Activated CD4-positive, alpha-beta T cell treated with anti-CD3 and anti-CD28 coated beads, Interleukin-2, amount 50 U/mL, for 48 hours (primary cell): ENCODE results near the gene TUSC2.
A peak's percentile ranks its signal among the peaks of the same experiment; 100 is the strongest.

Experiments
- DNase-seq, 2 experiments: peaks; one replicate each; pipeline ENCODE4 v3.0.0-alpha.2; 2020

The TUSC2 gene

DNA sequence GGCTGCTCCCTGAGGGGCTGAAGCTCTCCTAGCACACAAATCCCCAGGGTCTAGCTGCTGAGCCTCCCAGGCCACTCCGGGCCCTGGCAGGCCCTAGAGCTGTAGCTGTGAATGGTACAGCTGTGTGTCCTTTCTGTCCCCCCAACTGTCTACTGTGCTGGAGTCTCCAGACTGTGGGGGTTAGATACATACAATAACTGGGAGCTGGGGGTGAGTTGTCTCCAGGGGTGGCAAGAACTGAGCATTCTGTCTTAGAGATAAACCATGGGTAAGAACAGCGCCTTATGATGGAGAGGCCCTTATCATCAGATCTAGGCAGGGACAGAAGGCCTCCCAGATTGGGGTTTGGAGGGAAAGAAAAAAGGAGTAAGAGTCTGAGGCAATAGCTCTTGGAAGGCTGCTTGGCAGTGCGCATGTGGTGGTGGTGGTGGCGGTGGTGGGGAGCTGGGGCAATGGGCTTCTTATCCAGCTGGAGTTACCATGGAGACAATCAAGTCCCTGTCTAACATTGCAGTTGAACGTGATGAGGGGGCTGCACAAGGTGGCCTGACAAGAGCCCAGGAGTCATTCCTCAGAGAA, 26.3 kb upstream of the TUSC2 start:
- DNase-seq = no peak

DNA sequence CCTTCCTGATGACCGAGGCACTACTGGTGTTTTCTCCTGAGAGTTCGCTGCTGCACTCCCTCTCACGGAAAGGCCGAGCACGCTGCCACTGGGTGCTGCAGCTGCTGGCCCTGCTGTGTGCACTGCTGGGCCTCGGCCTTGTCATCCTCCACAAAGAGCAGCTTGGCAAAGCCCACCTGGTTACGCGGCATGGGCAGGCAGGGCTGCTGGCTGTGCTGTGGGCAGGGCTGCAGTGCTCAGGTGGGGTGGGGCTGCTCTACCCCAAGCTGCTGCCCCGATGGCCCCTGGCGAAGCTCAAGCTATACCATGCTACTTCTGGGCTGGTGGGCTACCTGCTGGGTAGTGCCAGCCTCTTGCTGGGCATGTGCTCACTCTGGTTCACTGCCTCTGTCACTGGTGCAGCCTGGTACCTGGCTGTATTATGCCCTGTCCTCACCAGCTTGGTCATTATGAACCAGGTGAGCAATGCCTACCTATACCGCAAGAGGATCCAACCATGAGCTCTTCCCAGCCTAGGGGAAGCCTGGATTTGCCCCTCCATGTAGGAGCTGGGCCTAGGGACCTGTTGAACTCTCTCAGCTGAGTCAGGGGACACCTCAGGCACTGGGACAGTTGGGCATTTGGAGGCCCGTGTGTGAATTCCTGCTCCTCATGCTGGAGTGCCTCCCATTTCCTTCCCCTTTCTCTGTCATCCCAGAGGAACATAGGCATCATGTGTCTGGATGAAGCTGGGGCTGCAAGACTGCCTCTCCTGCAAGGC, 25.4 kb upstream of the TUSC2 start:
- DNase-seq = no peak

DNA sequence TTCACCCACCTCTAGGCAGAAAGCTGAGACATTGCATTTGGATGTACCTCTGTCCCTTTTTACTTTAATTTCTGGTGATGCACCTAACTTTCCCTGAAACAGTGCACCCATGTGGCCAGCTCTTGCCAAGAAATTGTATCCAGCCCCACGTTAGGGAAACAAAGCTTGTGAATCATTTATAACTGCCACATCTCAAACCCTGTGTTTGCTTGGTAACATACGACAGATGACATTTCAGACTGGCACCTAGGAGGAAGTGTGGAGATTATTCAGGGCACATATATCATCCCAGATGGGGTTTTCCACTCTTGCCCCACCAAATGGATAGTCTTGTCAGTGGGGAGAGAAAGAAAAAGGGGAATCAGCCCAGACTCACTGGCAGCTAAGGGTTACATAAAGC, 24.8 kb upstream of the TUSC2 start:
- DNase-seq = no peak

DNA sequence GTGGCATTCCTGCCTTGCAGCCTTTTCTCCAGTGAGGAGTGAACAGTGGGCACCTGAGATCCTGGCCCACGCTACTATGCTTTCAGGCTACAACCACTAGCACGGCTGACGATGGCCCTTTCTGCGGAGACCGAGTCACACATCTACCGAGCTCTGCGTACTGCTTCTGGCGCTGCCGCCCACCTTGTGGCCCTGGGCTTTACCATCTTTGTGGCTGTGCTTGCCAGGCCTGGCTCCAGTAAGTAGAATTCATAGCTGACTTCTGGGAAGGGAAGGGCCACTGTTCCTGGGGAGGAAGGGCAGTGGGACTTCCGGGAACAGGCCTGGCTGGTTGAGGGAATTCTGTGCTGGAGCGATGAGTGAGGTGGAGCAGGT, 23.3 kb upstream of the TUSC2 start:
- no peak for DNase-seq

DNA sequence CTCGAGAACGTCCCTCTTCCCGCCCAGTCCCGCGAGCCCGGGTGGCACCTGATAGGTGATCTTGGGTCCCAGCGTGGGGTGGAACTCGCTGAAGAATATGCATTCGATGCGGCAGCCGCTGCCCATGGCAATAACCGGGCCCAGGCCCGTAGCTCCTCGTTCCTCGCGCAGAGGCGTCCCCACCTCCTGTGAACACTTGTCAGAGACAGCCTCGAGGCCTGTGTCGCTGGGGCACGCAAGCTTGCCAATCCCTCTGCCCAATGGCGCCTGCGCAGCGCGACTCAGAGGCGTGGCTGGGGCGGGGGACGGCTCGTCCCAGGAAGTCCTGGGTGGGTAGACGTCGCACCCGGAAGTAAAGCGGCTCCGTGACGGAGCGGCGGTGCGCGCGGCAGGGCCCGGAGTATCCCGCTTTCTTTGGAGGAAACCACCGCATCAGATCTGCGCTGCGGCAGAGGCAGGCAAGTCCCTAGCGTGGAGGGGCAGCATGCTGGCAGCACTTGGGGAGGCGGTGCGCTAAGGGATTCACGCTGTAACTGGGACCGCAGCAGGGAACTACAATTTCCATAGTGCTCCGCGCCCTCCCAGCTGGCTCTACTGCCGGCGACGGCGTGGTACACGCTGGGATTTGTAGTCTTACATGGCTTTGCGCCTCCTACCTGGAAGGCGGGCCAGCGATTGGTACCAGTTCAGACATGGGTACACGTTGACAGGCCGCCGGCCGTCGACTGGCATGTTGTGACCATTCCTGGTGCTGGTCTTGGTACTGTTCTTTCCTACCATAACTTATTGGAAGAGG, 22.7 kb upstream of the TUSC2 start, which contains the start of the genes CYB561D2 and NPRL2:
Gene CYB561D2, plus strand, starts transcription at position 336 of the 796 bp plus-strand sequence. CDS start 572 bp downstream, outside the sequence.
Gene NPRL2, minus strand, starts transcription at position 249 of the 796 bp plus-strand sequence. Its CDS starts 123 bp downstream, at position 126.
- peak; percentile 100 for DNase-seq

DNA sequence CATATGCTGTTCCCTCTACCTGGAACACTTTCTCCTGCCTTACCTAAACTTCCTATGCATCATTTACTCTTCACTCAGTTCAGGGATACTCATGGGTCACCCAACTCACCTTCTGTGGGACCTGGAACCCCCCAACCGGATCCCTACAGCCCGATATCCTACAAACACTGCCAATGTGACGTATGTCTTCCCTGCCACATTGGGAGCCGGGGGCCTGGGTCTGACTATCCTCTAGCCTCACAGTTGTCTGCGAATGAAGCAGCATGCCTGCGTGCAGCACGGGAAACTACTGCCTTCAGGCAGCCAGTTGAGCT, 22.1 kb upstream of the TUSC2 start:
- DNase-seq = no peak

DNA sequence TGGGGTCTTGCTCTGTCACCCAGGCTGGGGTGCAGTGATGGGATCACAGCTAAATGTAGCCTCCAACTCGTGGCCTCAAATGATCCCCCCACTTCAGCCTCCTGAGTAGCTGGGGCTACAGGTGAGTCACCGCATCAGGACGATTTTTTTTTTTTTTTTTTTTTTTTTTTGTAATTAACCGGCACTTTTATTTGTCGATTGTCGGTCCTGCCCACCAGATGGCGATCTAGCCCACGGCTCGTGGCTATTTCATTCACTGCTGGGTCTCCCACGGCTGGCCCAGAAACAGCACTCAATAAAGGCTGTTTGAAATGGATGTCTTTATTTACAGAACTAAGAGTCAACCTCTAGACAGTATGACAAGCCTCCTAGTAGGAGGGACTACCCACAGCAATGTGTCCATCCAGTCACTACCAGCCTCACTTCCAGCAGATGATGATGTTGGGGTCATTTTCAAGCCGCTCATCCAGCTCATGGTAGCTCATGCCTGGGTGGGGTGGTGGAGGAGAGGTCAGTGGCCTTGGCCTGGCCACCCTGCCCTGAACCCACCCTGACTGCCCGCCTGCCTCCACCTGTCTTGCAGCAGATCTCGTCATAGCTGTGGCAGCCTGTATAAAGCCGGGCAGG, 19.3 kb upstream of the TUSC2 start:
- DNase-seq = peak; percentile 71 to 79

DNA sequence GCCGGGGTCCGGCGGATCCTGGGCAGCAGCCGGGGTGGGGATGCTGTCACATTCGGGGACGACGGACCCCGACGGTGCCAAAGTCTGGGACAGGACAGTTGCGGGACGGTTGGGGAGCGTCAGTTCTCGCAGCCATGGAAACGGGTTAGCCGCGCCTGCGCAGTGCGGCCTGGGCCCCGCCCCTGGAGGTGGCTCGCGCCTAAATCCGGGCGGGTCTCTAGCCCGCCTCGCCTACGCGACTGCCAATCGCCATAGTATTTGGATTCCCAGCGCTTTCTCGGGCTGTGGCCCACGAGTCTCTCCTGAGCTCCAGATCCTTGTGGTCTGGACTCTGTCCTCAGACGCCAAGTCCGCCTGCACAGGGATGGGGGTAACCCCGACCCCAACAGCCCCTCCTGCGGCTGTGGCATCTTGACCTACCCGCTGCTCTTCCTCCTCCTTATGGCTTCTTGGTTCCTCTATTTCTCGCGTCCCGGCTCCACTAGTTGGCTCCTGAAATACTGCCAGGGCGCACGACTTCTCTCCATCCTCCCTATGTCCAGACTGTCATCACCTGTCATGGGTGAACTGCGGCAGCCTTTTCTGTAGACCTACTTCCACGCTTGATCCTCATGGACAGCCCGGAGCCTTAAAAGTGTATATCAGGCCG, 17.7 kb upstream of the TUSC2 start, which contains the start of gene ZMYND10:
Gene ZMYND10, minus strand, starts transcription at position 147 of the 649 bp plus-strand sequence. CDS start 153 bp downstream, outside the sequence.
- DNase-seq = peak; percentile 79 to 85

DNA sequence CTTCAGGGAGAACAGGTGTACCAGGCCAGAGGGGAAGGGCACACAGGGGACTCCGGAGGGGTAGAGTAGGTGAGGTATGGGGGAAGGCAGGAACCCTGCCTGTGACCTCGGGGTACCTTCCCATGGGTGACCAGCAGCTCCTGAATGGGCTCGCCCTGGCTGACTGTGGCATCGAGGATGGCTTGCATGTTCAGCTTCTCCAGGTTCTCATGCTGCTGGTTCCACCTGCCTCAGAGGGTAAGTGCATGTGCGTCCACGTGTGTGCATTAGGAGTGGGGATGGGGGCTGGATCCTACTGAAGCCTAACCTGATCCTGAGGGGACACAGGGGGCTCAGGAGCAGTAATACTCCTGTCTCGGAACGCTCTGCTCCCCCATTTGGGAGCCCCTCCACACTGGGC, 17.0 kb upstream of the TUSC2 start:
- no peak for DNase-seq

DNA sequence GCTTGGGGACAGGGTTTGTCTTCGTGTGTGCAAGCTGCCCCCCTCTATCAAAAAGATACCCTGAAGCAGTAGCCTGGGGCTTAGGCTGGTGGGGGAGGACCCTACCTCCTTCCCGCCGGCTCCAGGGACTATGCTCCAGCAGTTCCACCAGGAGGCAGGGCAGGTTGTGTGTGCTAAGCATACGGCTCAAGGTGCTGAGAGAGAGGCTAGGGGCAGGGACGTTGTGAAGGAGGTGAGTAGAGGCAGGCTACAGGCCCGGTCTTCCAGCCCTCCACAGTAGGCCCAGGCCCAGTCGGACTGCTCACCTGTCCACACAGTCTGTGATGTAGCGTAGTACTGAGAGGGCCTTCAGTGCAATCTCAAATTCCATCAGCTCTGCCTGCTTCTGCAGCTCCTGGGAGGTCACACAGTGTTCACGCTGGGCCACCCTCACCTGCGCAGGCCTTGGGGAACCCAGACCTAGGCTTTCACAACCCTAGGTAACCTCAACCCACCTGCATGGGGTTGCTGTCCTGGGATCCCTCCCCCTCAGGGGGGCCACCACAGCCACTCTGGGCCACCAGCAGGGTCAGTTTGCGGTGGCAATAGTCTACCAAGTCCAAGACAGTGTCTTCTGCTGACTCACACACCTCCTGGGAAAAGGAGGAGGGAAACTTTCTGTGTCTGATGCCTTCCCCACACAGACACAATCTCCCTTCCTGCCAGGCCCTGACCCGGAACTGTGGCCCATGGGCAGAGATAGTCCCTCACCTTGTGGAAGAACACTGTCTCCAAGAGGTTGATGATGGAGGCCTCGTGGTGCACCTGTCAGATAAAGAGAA, 15.0 kb upstream of the TUSC2 start:
- no peak for DNase-seq

DNA sequence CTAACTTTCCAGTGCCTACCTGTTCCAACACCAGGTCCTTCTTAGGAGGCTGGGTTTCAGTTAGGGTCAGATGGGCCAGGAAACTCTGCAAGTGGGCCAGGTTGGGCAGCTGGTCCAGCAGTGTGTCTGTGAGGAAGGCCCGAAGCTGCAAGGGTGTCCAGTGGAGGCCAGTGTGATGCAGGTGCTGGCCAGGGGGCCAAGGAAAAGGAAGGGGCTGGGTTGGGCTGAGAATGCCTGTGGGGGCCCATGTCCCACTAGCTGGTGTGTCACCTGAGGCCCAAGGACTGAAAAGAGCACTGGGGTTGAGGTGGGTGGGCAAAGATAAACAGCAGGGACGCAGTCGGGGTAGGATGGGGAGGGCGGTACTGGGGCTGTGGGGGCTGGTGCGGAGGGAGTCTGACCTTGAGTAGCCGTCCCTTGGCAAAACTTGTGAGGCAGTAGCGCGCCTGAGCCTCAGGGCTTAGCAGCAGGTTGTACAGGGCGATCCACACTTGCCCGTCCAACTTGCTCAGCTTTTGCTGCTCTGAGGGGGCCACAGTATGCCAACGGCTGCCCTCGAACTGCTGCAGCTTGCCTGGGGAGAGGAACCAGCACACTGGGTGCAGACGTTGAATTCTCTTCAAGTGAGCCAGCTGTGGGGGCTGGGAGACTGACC, 14.1 kb upstream of the TUSC2 start:
- DNase-seq = no peak

DNA sequence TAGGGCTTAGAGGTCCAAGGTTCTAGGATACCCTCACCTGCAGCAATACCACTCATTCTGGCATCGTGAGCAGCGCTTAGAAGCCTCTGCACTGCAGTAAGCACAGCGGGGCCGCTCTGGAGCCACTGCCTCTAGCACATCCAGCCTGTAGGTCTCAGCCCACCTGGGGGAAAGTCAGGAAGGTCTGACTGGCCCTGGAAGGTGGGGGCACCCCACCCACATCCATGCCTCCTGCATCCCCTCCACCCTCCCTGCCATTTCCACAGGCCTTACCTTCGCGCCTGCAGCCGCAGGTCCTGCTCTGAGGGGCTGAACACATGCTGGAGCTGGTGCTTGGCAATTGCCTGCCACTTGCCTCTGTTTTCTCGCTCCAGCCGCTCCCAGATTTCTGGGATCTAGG, 13.5 kb upstream of the TUSC2 start:
- no peak for DNase-seq

DNA sequence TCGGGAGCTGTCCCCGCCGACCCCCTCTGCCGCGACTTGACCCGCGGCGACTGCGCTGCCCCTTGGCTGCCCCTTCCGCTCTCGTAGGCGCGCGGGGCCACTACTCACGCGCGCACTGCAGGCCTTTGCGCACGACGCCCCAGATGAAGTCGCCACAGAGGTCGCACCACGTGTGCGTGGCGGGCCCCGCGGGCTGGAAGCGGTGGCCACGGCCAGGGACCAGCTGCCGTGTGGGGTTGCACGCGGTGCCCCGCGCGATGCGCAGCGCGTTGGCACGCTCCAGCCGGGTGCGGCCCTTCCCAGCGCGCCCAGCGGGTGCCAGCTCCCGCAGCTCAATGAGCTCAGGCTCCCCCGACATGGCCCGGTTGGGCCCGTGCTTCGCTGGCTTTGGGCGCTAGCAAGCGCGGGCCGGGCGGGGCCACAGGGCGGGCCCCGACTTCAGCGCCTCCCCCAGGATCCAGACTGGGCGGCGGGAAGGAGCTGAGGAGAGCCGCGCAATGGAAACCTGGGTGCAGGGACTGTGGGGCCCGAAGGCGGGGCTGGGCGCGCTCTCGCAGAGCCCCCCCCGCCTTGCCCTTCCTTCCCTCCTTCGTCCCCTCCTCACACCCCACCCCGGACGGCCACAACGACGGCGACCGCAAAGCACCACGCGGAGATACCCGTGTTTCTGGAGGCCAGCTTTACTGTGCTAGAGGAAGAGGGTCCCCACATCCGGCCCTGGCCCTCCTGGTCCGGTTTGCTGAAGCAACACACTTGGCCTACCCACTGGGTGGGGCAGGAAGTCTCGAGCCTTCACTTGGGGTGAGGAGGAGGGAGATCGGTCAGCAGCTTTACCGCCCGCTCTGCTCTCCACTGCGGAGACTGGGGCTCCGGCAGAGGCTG, 12.7 kb upstream of the TUSC2 start, which contains the start of gene RASSF1:
Gene RASSF1, minus strand, starts transcription at position 389 of the 882 bp plus-strand sequence. Its CDS starts 31 bp downstream, at position 358.
- peak; percentile 78 to 86 for DNase-seq

DNA sequence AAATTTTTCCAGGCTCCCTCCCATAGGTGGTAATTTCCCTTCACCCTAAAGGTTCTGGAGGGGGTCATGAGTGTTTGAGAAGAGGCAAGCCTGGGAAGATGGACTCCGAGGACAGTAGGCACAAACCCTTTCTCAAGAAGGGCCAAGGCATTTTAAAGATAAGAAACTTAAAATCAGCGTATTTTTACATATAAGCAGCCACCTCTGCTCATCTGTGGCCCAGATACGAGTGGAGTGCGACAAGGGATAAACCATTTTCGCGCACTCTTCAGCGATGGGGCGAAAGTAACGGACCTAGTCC, 12.1 kb upstream of the TUSC2 start:
- DNase-seq = no peak

DNA sequence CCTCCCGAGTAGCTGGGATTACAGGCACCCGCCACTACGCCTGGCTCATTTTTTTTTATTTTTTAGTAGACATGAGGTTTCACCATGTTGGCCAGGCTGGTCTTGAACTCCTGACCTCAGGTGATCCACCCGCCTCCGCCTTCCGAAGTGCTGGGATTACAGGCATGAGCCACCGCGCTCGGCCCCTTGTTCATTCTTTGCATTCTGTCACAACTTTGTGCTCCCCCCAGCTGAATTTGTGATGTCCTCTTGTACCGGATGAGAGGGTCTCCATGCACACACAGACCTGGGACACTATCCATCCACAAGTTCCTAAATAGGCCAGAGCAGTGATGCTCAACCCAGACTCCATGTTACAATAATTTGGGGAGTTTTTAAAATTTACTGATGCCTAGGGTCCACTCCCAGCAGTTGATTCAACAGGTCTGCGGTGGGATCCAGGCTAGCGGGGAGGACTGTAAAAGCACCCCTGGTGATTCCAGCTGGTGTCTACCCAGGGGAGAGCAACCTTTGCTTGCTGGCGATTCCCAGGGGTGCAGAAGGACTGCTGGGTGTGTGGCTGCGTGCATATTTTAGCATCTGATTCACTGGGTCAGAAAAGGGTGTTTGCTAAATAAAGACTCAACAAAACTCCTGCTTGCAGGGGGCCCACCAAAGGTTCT, 11.6 kb upstream of the TUSC2 start:
- no peak for DNase-seq

DNA sequence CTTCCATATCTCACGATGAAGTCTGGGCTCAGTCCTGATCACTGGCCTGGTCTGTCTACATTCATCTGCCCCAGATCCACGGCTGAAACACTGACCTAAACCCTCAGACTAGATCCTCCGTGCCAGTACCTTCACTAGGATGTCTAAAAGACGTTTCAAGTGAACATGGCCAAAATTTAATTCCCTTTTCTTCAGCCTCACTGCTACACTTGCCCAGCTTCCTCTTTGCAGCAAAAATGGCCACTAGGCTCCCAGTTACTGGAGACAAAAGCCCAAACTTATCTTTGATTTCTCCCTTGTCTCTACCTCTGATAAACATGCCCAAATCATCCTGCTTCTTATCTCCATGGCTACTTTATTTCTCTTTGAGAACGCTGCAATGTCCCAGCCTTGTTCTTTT, 10.9 kb upstream of the TUSC2 start:
- no peak for DNase-seq

DNA sequence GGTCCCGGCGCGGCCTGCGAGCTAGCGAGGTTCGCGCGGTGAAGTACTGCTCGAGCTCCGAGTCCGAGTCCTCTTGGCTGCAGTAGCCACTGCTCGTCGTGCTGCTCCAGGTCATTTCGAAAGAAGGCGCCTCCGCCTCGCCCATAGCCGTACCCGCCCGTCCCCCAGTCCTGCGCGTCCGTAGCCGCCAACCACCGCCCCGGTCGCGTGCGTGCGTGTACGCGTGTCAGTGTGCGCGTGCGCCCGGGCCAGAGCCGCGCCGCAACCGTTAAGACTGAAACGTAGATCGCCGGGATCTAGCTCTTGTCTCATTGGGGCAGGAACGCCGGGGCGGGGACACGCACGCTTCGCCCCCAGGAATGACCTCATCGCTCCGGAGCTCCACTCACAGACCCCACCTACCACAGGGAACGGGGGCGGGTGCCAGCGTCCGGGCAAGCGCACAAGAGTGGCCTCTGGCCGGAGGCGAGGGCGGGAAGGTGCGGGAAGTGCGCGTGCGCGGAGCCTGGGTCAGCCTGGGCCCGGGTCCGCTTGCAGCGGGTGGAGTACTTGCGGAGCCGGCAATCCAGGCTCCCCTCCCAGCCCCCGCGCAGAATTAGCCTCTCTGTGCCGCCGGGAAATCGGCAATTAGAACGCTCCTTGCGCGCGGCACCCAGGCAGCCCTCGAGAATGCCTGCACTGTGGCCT, 9.3 kb upstream of the TUSC2 start:
- peak; percentile 98 to 99 for DNase-seq

DNA sequence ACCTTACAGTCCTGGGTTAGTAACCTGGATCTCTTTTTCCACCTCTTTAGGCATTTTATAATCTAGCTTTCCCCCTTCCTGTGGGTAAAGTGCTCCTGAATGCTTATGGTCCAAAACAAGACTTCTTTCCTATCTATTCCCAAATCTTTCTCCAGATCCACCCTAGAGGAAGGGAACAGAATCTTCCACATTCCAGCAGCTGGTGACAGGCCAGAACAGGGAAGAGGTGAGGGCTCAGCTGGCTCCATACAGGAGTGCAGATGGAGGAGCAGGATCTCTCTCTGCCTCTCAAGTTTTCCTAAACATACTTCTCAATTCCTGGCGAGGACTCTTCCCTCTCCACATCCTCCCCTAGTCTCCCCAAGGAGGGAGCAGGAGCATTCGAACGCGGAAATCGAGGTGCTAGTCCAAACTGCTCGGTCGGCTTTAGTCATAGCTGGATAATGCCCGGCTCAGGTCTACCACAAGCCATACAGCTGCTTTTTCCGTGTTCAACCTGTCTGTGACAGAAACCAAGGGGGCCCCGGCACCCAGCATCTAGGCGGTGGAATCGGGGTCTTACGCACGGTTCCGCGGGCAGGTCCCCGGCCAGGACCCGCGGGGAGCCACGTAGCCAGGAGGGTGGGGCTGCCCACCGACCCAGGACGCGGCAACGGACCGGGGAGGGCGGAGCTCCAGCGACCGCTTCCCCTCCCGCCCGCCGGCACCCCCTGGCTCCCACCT, 8.6 kb upstream of the TUSC2 start:
- no peak for DNase-seq
